ENCODE results near the gene EML5.

Gene EML5

GRCh38 chr14:88698651-88699050 lies 94.1 kb downstream of the EML5 start:
- no peak for DNase-seq

DNA sequence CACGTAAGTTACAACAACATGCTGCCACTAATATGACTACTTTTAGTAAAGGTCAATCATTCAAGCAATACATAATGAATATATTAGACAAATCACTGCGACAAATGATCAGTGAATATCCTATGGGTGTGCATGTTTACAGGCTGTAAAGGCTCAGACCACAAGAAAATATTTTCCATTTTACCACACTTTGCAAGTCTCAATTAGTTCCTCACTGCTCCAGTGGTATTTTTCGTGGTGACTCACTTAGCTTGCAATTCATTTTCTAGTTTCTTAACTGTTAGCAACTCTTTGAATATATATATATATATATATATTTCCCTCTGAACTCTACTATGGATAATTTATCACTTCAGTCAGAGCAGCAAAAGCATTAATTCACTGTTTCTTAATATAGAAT lies 96.9 kb downstream of the EML5 start:
- no peak for DNase-seq

GRCh38 chr14:88688386-88688785 lies 104.4 kb downstream of the EML5 start:
- DNase-seq, result no peak

DNA sequence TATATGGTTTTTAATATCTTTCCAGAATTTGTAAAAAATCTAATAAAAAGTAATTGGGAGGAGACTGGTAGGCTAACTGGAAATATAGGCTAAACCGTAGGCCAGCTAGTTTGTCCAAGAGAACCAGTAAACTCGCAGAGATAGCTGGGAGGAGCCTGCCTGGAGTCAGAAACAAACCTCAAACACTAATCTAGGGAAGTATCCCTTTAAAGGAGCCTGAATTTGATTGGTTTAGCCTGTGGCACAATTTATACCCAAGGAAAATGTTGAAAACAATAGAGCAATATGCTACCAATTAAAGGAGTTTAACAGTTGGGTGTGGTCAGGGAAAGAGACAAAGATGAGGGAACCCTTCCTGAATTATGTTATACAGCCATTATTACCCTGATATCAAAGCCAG lies 109.6 kb downstream of the EML5 start:
- DNase-seq, result no peak

GRCh38 chr14:88682495-88683114 lies 110.1 kb downstream of the EML5 start:
- no peak for DNase-seq

- DNase-seq, result no peak
Observed at GRCh38 chr14:88681755-88682494, 110.8 kb downstream of the EML5 start.

DNA sequence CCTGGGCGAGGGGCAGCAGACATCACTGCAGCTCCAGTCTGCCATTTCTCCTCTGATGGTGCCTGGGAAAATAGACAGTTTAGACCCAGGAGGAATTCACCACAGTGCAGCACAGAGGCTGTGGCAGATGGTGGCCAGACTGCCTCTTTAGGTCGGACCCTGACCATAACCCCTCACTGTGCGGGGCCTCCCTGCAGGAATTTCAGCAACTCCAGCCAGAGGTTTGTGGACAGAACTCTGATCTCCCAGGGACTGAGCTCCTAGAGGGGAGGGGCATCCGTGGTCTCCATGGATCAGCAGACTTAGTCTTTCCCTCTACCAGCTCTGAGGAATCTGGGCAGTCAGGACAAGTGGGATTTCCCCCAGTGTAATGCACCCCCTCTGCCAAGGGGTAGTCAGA lies 123.4 kb downstream of the EML5 start:
- no peak for DNase-seq

- DNase-seq, result no peak
Observed at GRCh38 chr14:88668448-88669116, 124.2 kb downstream of the EML5 start.

GRCh38 chr14:88667555-88668273 lies 125.0 kb downstream of the EML5 start:
- peak; percentile 73 for DNase-seq

DNA sequence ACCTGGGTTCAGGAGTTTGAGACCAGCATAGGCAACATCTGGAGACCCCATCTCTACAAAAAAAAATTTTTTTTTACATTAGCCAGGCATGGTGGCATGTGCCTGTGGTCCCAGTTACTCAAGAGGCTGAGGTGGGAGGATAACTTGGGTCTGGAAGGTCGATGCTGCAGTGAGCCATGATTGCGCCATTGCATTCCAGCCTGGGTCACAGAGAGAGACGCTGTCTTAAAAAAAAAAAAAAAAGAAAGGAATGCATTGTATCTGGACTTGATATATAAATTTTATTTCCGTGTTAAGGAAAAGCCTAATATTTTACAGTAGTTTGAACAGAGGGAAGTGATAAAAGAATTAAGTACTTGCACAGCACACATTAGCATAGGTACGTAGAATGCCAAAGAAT lies 132.7 kb downstream of the EML5 start:
- DNase-seq, result no peak

GRCh38 chr14:88639221-88639620 lies 153.5 kb downstream of the EML5 start:
- no peak for DNase-seq

DNA sequence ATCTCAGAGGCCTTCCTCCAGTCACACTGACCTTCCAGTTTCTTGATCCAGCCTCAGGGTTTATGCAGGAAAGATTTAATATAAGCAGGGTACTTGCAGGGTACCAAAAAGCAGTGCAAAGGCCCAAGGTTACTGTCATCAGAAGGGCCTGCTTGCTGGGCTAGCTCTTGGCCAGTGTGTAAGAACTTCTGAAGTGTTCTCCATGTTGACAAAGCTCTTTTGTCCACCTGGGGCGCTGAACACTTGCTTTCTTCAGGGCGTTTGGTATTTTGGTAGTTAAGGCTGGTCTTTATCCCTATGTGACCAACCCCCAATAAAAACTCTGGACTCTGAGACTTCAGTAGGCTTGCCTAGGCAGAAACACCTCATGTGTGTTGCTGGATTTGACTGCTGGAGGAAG lies 160.2 kb downstream of the EML5 start:
- DNase-seq, result no peak

DNA sequence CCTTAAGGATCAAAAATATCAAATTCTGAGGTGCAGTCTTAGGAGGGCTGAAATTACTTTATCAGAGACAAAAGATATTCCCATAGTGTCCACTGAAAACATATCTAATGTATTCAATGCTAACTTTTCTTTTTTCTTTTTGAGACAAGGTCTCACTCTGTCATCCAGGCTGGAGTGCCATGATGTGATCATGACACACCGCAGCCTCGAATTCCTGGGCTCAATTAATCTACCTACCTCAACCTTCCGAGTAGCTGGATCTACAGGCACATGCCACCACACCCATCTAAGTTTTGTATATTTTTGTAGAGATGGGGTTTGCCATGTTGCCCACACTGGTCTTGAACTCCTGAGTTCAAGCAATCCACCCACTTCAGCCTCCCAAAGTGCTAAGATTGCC lies 161.7 kb downstream of the EML5 start:
- DNase-seq, result no peak

- no peak for DNase-seq
Observed at GRCh38 chr14:88630565-88630964, 162.2 kb downstream of the EML5 start.

DNA sequence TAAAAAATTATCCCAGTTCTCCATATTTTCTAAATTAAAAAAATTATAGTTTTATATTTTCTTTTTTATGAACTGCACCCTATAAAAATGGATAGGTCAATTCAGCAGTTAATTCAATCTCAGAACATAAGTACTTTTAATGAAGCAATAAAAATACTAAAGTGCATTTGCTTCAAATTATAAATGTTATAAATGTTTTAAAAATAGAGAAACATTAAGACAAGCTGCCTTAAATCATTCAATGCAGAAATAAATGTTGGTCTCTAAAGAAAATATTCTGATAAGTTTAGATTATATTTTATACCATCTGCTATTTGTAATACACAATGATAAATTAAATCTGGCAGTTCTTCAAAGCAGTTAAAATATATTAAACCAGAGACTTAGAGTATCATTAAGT lies 164.3 kb downstream of the EML5 start:
- no peak for DNase-seq

GRCh38 chr14:88628033-88628432 lies 164.7 kb downstream of the EML5 start:
- DNase-seq, result no peak

DNA sequence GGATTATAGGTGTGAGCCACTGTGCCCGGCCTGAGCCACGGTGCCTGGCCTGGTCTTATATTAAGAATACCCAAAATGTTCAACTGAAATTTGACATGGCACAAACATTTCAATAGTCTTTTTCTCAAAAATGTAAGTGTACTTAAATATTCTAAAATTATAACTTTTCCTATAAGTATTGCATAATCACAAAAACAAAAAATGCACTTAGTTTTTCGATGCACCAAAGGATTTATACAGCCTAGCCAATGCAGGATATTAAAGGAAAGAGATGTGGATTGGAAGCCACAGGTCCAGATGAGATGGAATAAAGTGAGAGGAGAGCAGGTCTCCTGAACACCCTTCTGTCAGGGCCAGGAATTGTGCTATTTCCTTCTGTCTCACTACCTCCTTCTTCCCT lies 167.1 kb downstream of the EML5 start:
- DNase-seq, result no peak

DNA sequence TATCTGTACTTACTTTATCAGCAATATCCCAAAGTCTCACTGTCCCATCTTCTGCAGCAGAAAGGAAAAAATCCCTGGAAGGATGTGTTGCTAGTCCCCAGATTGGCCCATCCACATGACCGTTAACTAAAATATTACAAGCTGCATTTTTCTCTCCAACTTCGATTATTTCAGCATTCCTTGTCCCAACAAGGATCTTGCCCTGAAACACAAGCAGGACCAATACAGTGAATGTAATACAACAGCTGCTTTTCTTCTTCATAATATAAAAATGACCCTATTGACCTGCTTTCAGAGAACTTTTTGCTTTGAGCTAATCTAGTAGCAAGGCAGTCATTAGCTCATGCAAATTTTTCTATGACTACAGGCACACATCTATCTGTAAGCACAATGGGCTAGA lies 171.7 kb downstream of the EML5 start:
- no peak for DNase-seq

DNA sequence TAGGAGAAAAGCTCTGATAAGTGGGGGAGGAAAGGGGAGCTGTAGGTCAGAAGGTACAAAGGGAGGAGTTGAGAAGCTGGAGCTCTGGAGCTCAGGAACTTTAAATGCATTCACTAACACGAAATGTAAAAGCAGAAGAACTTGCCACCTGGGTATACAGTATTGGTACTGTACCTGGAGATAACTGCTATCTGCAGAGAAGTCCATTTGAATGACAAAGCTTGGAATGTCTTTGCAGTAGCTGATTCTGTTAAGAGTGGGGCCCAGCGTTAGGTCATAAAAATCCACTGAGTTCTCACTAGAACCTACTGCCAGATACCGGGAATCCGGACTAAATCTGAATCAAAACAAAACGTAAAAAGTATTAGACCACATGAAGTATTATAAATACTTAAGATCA lies 174.3 kb downstream of the EML5 start:
- DNase-seq, result no peak

DNA sequence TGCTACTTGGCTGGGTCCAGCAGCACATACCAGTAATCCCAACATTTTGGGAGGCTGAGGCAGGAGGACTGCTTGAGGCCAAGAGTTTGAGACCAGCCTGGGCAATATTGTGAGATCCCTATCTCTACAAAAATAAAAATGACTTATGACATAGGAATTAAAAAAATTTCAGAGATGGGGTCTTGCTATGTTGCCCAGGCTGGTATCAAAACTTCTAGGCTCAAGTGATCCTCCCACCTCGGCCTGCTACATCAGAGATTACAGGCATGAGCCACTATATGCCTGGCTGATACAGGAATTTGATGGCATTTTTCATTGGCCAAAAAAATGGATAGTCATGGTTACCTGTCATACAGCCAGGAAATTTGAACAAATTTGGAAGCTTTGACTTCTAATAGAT lies 175.3 kb downstream of the EML5 start:
- no peak for DNase-seq

DNA sequence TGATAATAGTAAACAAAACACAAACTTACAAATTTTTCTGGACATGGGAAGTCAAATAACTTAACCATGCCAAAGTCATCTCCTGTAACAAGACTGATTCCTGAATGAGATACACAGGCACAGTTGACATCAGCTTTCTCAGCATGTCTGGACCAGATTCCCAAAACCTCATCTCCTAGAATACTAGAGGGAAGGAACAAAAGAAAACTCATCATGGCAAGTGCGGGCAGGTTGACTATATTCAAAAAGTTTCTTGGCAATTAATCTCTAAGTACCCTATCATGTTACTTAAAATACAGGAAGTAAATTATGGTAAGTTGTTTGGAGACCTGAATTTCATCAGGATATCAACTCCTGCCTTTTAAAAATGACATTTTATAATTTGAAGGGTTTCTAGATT lies 176.1 kb downstream of the EML5 start:
- no peak for DNase-seq

- DNase-seq, result no peak
Observed at GRCh38 chr14:88614218-88614907, 178.4 kb downstream of the EML5 start.

DNA sequence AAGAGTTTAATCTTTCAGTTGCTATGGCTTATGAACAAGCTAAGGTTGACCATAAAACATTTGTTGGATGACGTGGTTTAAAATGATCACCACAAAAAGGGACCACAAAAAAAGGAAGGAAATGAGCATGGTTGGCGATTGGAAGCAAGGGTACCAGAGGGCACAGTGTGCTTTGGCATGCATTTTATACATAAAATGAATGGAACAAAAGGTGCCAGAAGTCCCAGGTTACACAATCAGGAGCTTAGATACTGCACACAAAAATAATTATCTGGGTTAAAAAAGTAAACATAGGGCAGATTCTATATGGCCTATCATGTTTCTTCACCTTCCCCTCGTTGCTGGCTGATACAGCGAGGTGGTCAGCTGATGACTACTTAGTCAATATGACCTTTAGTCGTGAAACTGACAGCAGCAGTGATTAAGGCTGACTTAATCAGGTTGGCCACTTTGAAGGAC lies 179.2 kb downstream of the EML5 start:
- DNase-seq, result no peak
